ENCODE results near the gene UNC5C.

UNC5C gene

DNA sequence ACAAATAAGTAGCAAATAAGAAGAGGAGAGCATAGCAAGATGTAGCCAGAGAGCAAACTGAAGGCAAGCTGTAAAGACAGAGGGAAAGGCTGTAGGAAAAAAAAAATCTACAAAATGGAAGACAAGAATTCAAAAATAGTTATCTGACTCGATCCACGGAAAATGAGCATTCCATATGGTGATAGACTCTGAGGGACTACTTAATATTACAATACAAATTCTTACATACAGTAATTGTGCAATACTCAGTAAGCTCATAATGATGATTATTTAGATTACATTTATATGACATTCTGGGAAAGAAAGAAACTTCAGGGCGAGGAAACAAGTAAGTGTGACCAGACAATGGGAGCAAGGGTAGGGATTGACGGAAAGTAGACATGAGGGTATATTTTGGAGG, 102.6 kb downstream of the UNC5C start:
- no peak for DNase-seq

GRCh38 chr4:95445251-95445650, 103.5 kb downstream of the UNC5C start:
- no peak for DNase-seq

DNA sequence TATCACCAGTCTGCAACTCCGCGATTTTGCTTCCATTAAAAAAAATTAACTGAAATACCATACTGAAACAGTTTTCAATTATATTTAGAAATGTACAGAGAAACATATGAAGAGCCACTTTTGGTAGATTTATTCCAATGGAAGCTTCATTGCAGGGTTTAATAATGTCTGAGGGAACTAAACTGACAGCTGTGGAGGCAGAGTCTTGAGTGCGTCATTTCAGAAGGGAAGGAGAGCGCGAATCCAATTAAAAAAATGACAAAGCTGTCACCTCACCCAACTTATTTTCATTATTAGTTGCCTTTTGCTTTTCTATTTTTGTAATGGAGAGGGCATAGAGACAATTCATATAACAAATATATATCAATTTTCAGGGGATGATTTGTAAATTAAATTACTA, 104.0 kb downstream of the UNC5C start:
- DNase-seq = no peak

DNA sequence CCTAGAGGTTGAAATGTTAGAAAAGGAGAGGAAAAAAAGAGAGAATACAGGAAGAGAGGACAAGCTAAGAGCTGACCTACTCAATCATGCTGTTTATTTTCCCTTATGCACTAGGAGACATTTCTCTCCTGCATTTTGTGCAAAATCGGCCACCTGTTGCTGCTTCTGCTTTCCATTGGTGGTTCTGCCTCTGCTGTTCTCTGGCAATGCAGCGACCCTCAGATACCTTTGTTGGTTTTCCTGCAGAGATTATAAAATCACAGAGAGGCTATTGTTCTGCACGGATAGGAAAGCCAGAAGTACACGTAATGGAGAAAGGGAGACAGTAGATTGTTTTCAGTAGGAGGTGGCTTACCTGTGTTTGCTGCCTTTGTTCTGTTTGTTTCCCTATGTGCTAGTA, 108.9 kb downstream of the UNC5C start:
- DNase-seq = no peak

DNA sequence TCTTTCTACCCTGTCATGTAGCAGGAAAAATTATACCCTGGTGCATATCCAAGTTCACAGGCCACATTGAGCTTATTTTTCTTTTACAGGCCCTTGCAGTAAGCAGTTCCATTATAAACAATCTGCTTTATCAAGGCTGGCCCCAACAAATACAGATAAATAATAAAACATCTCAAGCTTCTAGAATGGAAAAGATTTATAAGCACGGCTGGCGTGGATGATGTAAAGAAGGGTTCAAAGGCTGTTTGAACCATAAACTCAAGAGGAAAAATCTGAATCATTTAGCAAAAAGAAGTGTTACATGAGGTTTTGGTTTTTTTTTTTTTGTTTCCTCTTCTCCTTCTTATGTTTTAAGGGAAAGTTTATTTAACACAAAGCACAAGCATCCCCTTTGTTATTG, 109.7 kb downstream of the UNC5C start:
- DNase-seq = no peak

GRCh38 chr4:95432466-95432865, 116.3 kb downstream of the UNC5C start:
- DNase-seq = no peak

DNA sequence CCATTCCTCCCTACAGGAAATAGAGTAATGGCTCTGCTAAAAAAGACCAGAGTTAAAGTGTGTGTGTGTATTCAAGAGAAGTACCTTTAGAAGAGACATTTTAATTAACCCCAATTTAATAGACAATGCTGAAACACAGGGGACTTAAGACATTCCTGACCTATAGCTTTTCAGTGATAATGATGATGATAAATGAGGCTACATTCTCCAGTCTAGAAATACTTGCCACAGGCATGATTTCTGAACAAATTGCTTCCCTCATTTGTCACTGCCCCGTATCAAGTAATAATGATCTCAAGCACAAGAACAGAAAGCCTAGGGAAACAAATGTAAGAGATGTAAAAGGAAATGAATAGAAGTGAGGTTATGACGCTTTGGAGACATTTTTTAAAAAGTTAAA, 117.1 kb downstream of the UNC5C start:
- DNase-seq = no peak

DNA sequence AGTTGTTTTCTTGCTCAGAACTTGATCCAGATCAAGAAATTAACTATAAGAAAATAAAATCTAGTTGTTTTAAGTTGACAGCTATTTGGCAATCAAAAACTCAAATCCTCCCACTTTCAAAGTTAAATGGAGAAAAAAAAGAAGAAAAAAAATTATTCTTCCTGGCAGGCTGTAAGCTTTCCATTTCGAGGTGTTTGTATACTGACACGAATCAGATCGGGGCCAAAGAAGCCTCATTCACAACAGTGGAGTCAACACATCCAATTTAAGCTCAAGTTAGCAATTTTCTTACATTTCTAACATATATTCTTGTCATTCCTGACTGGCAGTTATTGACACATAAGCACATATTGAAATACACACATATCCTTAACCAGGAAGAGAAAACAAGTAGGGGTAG, 119.4 kb downstream of the UNC5C start:
- DNase-seq = no peak

GRCh38 chr4:95428291-95429070, 120.3 kb downstream of the UNC5C start:
- no peak for DNase-seq

- DNase-seq = no peak
Measured at GRCh38 chr4:95426455-95426854, 122.3 kb downstream of the UNC5C start.

DNA sequence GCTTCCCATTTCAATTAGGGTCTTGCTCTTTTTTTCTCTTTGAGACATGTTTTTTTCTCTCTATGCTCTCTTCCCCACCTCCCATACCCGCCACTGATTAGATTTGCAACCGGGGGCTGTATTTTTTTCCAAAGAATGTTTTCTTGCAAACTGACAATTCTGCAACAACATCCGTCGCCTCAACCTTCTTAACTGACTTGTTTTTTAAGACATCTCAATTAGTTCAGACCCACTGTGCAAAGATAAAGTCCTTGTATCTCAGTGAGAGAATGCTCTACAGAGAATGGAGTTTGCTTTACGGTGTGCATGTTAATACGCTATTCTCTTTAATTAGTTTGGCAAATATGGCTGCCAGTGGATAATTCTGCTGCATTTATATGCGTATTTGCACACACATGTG, 126.3 kb downstream of the UNC5C start:
- no peak for DNase-seq

GRCh38 chr4:95421869-95422268, 126.9 kb downstream of the UNC5C start:
- DNase-seq = no peak

GRCh38 chr4:95417531-95417930, 131.2 kb downstream of the UNC5C start:
- DNase-seq = no peak

GRCh38 chr4:95415346-95415771, 133.4 kb downstream of the UNC5C start:
- DNase-seq = no peak

GRCh38 chr4:95411371-95412088, 137.2 kb downstream of the UNC5C start:
- no peak for DNase-seq

DNA sequence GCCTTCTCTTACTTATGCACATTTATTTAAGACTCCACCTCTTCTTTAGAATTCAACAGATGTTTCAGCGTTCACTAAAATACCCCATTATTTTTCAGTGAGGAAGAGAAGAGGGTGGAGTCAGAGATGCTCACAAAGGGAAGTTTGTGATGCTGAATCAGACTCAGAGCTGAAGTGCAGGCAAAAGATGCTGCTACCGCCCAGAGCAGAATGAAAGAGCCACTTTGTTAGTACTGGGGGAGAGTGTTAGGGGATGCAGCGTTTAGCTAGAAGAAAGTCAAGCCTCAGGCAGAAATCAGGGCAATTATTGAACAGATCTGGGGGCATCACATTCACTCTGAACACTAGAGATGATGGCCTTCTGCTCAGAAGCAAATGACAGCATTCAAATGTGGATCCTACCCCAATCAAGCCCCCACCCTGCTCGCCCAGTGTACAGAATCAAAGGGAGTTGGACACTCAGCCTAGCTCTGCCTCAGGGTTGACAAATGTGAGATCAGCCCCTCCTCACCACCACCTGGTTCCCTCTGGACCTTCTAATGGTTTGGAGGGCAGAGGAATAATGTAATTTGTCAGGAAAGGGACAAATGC, 138.3 kb downstream of the UNC5C start:
- DNase-seq = no peak

DNA sequence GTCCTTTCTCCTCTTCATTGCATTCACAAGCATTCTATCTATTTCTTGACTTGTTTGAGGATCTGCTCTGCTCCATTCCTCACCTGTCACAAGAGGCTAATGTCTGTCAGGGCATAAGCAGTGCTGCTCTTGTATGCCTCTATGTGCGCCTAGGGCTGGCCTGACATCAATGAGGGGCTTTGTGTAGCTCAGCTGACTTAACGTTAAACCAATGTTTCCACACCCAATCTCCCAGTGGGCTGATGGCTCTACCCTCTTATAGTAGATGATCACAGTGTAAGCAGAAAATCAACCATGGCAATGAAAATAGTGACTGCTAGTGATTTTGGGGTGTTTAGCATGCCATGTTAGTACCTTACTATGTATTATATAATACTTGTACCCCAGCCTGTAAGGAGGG, 139.0 kb downstream of the UNC5C start:
- no peak for DNase-seq

DNA sequence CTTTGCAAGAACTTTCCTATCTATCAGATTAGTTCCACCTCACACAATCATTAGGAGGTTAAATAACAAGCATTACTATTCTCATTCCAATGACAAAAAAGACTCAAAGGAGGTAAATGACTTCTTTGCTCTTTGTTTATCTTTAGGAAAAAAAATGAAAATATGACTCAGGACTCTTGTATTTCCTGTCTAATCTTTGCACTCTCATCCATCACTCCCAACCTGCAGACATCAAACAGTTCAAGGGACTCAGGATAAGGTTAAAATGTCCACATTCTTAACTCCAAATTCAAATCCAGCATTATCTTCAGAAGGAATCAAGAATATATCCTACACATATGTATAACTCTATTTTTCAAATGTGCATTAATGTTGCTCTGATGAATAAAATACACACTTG, 139.6 kb downstream of the UNC5C start:
- DNase-seq = no peak

DNA sequence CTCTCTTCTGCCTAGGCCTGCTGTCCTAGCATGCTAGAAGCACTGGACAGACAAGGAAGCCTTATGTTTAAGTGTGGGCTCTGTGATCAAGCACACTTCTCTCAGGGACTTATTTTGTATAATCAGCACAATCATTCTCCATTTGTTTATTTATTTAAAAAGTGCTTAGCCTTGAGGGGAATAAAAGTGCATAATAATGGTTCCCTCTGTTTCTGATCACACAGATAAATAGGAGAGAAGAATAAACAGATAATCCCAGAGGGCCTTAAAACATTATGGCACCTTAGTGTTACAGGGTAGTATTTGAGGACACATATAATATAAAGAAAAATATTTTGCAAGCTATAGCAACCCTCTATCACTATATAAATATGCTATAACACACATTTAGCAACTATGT, 146.5 kb downstream of the UNC5C start:
- DNase-seq = no peak

DNA sequence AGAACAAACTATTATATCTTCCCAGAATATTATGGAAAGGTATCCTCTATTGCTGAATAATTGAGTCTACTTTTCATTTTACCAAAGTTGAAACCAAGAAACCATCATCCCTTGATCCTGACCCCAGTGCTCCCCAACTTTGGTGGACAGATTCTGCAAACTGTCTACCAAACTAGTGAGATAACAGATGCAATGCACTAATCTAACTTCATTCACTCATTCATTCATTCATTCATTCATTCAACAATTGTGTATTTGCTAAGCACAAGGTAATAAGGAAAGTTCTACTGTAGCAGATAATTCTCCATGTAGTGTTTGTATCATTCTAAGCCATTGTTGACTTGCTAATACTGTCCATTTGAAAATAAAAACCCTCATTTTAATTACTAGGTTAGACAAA, 150.6 kb downstream of the UNC5C start:
- DNase-seq = no peak

- no peak for DNase-seq
Measured at GRCh38 chr4:95394752-95395306, 153.9 kb downstream of the UNC5C start.

DNA sequence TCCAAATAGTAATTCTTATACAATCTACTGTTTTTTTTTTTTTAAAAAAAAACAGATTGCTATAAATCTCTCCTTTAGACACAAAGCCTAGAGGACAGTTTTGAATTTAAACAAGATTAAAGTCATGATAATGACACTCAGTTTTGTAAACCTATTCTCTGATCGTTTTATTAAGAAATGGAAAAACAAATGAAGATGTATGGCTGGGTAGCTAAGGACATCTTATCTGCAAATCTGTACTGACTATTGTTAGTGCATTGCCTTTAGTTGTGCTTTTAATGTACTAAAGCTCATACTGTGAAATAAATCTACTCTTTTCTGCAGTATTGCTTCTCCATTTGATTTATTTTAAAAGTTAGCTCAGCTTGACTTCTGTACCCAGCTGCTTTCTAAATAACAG, 155.0 kb downstream of the UNC5C start:
- no peak for DNase-seq

DNA sequence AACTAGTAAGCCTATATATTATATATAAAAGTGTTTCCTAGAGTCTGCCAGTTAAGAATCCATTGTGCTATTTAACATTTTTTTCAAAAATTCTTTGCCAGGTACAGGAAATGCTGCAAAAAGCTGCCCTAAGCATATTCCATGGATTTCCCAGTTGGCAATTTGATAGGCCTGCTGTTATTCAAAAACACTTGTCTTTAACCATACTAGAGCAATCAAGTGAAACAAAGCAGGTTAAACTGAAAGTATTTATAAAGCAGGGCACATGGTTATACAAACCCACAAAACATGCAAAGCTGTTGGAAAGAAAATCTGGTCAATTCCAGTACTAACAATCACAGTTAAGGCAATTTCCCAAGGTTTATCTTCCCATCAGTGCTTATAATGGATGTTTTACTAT, 159.9 kb downstream of the UNC5C start:
- DNase-seq = no peak

- no peak for DNase-seq
Measured at GRCh38 chr4:95387719-95388118, 161.1 kb downstream of the UNC5C start.

Data from stimulated activated CD4-positive, alpha-beta T cell treated with anti-CD3 and anti-CD28 coated beads, Interleukin-4, amount 100 ng/mL, for 24 hours (primary cell).